ENCODE data around the gene KMT5B.

- TF ChIP-seq MAFK (IDR thresholded peaks at IDR 0.05; ENCODE audit: partially characterized antibody) (no peak), CTCF (IDR thresholded peaks at IDR 0.05) (no peak), POLR2A (IDR thresholded peaks at IDR 0.05; ENCODE audit: low read length) (no peak), SMC3 (IDR thresholded peaks at IDR 0.05) (no peak), HES2 (IDR thresholded peaks at IDR 0.05) (no peak), EP300 (IDR thresholded peaks at IDR 0.05) (no peak), REST (IDR thresholded peaks at IDR 0.05) (no peak), CHD2 (IDR thresholded peaks at IDR 0.05; ENCODE audit: low read length, partially characterized antibody) (no peak), JUN (IDR thresholded peaks at IDR 0.05) (no peak)
Observed at GRCh38 chr11:68202165-68202564, 10.9 kb downstream of the KMT5B start.
